HG03571 (cell line): ENCODE measurements around the gene RIN3.

Experiments used
- ATAC-seq: cut with Tn5 transposase; IDR thresholded peaks from one replicate; pipeline ENCODE4 v1.9.1; 2021; ENCODE audit not compliant: unreplicated experiment

RIN3 gene, protein sequence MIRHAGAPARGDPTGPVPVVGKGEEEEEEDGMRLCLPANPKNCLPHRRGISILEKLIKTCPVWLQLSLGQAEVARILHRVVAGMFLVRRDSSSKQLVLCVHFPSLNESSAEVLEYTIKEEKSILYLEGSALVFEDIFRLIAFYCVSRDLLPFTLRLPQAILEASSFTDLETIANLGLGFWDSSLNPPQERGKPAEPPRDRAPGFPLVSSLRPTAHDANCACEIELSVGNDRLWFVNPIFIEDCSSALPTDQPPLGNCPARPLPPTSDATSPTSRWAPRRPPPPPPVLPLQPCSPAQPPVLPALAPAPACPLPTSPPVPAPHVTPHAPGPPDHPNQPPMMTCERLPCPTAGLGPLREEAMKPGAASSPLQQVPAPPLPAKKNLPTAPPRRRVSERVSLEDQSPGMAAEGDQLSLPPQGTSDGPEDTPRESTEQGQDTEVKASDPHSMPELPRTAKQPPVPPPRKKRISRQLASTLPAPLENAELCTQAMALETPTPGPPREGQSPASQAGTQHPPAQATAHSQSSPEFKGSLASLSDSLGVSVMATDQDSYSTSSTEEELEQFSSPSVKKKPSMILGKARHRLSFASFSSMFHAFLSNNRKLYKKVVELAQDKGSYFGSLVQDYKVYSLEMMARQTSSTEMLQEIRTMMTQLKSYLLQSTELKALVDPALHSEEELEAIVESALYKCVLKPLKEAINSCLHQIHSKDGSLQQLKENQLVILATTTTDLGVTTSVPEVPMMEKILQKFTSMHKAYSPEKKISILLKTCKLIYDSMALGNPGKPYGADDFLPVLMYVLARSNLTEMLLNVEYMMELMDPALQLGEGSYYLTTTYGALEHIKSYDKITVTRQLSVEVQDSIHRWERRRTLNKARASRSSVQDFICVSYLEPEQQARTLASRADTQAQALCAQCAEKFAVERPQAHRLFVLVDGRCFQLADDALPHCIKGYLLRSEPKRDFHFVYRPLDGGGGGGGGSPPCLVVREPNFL

DNA sequence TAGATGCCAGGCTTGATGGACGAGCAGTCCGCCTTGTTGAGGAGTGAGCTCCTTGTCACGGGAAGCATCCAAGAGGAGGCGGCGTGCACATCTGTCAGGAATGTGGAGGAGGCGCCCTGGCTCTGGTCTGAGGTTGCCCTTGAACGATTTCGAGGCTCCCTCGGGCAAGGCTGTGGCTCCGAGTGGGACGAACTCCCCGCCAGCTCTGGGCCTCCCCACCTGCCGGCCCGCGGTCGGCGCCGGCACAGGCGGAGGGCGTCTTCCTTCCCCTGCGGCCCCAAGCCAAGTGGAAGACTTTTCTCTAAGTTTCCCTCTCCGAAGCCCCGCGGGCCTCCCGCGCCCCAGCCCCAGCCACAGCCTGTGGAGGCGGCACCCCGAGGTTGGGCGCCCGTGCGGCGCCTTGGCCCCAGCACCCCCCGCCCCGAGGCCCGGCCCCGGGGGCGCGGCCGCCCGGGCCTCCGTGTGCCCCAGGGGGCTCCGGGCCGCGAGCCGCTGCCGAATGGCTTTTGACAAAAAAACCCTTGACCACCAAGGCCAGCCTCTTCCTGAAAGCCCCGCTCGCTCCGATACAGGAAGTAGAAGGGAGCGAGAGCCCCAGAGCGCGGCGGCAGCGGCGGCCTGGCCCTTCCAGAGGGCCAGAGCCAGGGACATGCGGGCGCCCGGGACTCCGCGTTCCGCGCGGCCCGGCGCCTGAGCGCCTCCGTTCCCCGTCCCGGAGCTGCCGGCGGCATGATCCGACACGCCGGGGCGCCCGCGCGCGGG is at the start of gene RIN3:
Gene RIN3, plus strand, starts transcription at position 578 of the 762 bp plus-strand sequence. Its CDS starts 152 bp downstream, at position 730.
- ATAC-seq, result peak; percentile 70

DNA sequence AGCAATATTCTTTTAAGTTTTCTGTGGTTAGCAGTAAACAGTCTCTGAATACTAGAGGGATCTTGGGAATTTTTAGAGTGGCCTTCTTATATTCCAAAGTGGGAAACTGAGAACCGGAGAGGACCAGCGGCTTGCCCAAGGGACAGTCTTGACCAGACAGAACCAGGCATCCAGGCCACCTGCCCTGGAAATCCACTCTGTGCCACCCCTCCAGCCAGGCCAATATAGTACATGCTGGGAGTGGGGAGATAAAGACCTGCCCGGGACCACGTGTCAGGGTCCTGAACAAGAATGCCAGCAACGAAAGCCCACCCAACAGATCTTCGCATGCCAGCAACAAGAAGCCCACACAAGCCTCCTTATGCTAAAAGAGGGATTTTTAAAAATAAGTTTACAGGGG is 49.4 kb upstream of the RIN3 start:
- ATAC-seq, result no peak

DNA sequence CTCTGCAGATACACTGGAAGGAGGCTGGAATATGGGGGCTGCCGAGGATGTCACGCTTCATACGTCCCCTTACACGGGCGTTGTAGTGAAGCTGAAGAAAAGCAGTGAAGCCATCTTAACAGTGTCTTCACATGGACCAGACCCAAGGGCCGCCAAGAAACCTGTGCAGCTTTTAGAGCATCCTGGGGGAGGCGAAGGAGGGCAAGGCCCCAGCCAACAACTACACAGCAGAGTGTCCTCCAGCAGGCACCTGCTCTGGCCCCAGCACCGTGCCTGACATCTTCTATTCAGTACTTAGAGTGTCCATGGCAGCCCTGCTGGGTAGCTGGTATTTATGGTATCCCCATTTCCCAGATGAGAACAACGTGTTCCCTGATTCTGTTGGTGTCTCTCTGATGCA is 48.9 kb upstream of the RIN3 start:
- no peak for ATAC-seq

DNA sequence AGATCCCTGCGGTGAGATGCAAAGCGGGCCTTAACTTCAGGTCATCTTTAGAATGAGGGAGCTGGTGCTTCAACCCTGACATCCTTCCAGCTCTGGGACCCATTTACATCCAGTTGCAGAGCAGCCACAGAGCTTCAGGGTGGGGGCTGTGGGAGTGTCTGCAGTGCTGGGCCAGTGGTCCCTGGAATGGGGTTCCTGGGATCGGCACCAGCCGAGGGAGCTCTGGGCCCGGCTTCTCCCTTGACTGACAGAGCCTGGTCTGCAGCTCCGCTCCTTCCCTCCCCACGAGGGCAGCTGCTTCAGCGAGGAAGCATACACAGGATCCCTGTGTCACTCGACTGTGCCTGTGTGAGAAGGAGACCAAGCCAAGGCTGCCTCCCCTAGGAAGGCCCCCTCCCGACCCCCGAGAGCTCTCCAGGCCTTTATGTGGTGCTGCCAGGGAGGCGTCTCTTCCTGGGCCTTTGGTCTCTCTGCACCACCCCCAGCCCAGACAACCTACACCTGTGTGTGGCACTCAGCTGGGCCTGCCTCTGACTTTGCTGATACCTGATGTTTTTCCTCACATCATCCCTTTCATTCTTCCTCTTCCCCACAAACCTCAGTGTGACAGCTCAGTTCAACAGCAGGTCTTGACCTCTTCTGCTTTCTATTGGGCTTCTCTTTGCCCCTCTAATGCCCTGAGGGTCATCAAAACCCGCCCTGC is 48.1 kb upstream of the RIN3 start:
- ATAC-seq, result no peak

DNA sequence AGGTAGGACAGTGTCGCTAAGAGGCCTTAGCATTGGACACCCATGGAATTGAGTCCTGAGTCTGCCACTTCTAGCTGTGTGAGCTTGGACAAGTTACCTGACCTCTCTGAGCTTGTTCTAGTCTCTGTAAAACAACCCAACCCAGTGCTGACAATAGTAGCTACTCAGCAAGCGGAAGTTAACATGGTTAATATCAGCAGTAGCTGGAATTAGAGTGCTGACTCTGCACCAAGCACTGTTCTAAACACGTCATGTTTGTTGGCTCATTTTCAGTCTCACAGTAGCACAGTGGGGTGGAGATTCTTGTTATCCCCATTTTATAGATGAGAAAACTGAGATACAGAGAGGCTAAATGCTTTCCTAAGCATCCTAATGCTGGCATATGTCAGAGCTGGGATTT is 47.5 kb upstream of the RIN3 start:
- no peak for ATAC-seq

DNA sequence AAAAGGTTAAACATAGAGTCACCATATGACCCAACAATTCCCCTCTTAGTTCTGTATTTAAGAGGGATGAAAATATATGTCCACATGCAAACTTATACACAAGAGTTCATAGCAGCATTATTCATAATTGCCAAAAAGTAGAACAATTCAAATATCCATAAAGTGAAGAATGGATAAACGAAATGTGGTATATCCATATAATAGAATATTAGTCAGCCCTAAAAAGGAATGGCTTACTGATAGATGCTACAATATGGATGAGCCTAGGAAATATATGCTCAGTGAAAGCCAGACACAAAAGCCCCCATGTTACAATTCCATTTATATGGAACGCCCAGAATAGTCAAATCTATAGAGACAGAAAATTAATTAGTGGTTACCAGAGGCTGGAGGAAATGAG is 44.1 kb upstream of the RIN3 start:
- ATAC-seq, result no peak

DNA sequence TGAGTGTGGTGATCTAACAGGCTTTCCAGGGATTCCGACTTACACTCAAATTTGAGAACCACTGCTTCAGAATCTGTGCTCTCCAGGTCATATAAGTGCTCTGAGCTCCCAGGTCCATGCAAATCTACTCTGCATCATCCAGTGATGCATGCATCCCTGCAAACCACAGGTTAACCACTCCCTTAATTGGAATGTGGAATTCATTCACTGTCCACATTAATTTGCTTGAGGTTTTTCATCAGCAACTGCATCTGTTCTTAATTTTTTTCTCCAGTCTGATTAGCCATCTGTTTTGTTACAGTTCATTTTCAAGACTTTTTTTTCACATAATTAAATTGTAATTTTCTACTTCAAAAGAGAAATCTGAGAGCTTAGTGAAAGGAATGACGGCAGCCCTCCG is 43.4 kb upstream of the RIN3 start:
- ATAC-seq, result no peak

DNA sequence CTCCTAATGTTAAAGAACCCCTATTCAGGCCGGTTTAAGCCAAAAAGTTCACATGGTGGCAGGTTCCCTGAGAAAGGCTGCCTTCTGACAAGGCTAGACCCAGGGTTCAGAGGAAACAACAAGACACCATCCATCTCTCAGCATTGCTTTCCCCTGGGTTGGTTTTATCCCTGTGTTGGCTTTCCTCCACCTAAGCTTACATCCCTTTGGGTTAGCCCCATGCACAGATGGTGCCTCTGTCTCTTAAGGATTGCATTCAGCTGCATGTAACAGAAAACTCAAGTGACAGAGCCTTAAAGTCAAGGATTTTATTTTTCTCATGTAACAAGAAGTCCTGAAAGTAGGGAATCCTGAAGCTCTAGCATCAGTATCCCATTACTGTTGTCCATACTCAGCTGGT is 42.8 kb upstream of the RIN3 start:
- ATAC-seq, result no peak

DNA sequence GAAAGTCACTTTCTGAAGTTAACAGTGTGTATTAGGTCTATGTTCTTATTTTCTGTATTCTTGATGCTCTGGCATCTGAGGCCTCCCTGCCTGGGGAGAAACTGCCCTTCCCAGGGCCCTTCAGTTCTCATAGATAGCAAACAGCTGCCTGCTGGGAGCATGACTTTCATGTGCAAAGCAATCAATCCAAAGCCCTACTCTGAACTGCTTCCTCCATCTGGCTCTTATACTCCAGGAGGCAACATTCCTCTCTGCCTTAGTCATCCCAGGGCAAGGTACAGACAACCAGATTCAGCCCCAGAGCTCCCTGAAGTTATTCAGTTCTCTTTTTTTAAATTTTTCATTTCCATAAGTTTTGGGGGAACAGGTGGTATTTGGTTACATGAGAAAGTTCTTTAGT is 41.7 kb upstream of the RIN3 start:
- ATAC-seq, result no peak

DNA sequence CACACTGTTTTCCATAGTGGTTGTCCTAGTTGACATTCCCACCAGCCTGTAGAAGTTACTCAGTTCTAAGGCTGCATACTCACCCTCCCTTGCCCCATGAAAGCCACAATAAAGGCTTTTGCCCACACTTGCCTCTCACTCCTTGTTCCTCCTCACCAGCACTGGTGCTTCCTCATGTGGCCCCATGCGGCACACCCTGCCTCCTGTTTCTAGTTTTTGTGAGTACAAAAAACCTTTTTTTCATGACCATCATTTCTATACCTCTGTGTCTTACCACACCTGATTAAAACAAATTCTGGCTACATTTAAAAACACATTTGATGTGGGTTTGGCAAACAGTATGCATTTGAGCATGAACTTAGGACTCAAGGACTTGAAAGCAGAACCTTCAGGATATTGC is 40.7 kb upstream of the RIN3 start:
- no peak for ATAC-seq

DNA sequence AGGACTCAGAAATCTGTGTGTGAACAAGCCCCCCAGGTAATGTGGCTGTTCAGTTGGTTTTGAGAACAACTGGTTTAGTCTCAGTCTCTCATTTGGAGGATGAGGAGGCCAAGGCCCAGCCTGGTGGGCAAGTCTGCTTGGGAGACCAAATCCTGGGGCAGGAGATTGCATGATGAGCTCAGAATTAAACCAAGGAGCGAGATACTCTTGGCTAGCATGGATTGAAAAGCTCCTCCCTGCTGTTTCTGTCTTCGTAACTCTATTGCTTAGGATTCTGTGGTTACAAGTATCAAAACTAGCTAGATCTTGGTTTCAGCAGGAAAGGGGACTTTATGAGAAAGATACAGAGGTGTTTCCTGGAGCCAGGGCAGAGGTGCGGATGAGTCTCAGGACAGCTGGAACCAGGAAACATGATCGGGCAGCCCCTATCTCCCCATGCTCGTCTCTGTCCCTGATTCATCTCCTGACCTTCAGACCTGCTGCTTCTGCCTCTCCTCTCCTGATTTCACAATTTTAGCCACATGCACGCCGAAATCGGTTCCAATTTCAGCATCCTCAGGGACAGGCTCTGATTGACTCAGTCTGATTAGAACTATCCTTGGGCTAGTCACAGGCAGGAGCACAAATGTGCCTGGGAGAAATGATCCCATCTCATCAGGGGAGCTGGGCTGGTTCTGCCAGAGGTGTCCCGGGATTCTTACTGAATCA is 40.2 kb upstream of the RIN3 start:
- no peak for ATAC-seq

DNA sequence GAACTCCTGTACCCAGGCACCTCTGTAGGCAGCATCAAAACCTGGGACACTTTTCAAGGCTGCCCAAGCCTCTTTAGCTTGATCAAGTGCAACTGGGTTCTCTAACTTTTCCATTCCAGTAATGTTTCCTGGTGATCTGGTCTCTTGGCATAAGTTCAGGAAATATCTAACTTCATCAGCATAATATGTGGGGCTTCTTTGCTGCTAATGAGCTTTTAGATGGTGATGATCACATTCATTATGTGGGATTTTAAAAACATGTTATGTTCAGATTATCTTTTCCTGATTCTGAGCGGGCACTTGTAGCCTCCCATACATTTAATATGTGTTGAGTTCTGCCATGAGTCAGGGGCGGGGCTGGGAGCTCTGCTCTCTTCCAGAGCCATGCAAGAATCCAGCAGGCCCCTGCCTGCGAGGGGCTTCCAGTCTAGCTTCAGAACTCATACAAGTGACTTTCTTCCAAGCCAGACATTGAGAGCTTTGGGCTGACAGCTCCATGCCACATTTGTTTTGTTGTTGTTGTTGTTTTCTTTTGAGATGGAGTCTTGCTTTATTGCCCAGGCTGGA is 39.5 kb upstream of the RIN3 start:
- no peak for ATAC-seq

DNA sequence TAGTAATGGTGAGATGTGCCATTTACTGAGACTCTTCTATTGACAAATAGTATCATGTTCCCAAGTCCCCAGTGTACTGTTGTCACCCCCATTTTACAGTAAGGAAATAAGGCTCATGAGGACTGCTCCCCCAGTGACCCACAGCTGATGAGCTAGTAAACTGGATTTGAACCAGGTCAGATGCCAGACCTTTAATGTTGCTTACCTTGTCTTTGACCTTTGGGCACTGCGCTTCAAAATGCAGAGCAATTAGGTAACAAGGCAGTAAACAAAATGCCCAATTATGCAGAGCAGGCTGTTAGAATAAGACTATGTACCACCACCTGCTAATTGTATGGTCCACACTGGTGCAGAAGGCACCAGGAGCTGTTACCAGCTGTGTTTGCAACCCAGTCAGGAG is 38.5 kb upstream of the RIN3 start:
- no peak for ATAC-seq

DNA sequence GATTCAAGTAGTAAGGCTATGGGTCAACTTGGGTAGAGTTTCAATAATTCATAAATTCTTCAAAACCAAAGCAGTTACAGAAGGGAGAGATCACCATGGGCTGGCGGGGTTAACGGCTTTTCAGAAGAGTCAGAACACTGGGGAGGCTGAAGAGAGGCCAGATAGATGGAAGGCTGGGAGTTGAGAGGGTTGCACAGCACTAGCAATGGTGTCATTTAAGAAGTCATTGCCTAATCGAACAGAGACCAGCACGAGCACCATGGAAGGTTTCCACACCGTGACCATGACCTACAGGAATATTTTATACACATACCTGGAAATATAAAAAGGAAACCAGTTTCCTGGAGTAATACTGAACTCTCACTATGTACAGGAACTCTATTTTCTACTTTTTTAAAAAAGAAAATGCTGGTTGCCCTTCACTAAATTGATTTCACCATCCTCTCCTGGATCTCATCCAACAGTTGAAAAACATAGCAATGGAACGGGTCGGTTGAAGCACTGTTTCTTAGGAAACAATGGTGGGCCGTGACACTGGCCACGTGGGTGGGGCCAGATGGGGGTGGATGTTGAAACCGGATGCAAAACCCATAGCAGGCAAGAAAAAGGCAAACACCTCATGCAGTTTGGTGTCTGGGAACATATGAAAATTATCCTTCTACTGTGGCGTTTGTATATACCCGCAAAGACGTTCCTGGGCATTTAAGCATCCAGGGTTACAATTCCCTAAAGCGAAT is 38.0 kb upstream of the RIN3 start:
- ATAC-seq, result no peak

DNA sequence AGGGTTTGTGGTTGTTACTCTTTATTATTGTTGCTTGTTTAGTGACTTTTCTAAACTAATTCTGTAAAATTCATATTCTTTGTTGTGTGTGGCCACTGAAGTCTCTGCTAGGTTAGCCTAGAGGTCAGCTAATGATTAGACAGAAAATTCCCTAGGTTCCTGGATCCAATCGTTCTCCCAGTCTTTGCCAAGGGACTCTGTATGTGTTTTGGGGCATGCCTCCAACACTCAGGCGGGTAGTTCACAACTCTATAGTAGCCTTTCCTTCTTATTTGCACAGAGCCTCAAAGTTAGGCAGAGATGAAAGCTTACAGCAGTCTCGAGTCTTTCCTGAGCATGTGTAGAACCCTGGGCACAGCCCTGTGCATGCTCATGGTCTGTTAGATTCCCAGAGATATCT is 32.7 kb upstream of the RIN3 start:
- no peak for ATAC-seq

DNA sequence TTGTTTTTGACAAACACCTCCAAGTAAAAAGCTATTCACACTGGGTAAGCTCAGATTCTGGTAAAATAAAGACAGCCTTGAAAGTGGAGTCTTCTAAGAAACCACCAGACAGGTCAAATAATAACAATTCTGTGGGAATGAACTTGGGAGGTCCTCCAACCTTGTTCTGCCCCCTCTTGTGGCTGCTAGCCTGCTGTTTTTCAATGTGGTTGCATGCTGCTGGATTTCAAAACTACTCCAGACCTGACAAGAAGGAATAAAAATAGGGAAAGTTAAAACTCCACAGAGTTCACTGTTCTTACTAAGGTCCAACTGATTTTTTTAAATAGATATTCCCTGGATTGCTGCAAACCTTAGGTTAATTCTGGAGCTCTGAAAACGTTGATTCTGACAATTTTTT is 32.2 kb upstream of the RIN3 start:
- ATAC-seq, result no peak

DNA sequence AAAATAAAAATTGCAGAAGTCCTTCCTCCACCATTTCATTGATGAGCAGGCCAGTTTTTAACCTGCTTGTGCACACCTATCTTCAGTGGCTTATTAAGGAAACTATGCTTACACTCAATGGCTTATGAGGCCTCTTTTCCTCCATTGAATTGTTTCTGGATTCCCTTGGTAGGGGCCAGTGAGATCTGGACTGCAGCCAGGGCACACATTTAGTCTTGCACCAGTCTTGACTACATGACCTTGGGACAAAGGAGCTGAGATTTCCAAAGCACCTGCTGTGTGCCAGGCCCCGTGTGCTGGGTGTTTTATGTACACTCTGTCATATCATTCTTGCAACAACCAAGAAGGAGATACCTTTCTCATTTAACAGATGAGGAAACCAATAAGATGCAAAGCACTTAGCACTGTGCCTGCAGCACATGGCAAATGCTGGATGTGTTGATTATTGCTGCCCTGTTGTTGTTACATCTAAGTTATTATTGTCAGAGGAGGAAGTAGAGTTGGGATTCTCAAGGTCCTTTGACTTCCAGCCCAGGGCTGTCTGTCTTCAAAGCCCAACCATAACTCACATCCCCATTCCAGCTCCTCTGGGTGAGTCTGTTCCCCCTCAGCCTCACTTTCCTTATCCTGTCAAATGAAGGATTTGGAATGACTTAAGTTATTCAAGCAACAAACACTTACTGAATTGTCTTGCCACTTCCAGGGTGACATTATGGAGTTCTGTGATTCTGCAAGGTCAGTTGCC is 31.6 kb upstream of the RIN3 start:
- no peak for ATAC-seq

DNA sequence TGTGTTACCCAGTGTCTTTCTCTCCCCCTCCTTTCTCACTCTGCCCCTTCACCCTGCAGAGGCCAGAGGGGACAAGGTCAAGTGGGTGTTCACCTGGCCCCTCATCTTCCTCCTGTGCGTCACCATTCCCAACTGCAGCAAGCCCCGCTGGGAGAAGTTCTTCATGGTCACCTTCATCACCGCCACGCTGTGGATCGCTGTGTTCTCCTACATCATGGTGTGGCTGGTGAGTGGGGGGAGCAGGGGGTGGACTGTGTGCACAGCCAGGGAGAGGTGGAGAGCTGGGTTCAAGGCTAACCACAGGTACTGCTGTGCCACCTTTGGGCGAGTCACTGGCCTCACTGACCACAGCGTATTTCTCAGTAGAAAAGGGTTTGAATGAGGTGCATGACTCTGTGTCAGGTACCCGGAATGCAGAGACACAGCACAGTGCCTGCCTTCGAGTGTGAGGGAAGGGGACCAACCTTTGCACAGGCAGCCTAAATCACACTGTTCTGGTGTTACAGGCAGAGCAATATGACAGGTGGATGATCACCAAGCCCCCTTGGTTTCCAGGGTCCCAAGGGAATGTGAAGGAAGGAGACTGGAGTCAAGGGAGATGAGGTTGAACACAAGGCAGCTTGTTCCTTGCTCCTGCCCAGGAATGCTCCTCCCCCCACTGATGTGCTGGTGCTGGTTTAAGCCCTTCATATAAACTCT is 30.8 kb upstream of the RIN3 start:
- ATAC-seq, result no peak
